ENCODE measurements around the gene BMPR1B.
A peak's percentile ranks its signal among the peaks of the same experiment; 100 is the strongest.
"Not testable (repeated sequence)": the region's sequence is repeated elsewhere in the genome, so short reads cannot be mapped to it uniquely, and the experiment has no call there.

BMPR1B gene

DNA sequence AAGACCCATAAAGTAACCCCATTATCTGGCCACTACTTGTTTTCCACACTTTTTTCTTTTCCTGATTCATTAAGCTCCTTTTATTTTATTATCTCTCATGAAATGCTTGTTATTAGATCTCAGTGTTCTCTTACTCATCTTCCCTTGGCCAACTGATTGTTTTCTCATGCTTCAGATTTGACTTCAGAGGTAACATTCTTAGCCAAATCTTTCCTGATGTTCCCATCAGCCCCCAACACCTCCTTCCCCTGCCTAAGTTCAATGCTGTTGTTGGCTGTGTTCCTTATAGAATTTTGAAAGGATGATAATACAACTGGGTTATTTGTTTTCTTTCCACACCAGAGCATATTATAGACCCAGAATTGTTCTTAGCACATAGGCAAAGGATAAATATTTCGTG is 75.6 kb downstream of the BMPR1B start:
- peaks cover 21% of the 10 kb centered on the region for H3K4me1 Mint-ChIP-seq

DNA sequence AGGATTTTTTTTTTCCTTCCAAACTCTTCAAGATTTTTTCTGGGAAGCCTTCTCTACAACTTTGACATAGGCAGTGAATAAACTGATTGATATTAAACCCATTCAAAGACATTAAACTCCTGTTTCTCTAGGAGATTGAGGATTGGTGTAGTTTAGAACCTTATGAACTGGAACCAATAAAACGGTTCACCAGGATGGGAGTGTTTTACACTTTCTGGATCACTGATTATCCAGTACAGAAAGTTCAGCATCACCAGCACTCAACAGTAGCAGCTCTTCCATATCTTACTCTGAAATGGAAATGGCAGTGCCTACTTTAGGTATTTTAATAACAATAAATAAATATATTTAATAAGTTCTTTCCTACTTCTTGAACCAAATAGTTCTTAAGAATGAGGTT is 76.7 kb downstream of the BMPR1B start:
- Mint-ChIP-seq H3K4me3 (no peak overlapping the region), H3K4me1 (peaks cover 21% of the 10 kb centered on the region), H3K27ac (no peak overlapping the region), H3K27me3 (ENCODE audit: low read depth, poor library complexity) (peaks cover 4% of the 10 kb centered on the region), H3K9me3 (peaks cover 8% of the 10 kb centered on the region), H3K36me3 (ENCODE audit: low read depth) (no peaks in the 10 kb centered on the region)
- TF ChIP-seq, protein P1, sequence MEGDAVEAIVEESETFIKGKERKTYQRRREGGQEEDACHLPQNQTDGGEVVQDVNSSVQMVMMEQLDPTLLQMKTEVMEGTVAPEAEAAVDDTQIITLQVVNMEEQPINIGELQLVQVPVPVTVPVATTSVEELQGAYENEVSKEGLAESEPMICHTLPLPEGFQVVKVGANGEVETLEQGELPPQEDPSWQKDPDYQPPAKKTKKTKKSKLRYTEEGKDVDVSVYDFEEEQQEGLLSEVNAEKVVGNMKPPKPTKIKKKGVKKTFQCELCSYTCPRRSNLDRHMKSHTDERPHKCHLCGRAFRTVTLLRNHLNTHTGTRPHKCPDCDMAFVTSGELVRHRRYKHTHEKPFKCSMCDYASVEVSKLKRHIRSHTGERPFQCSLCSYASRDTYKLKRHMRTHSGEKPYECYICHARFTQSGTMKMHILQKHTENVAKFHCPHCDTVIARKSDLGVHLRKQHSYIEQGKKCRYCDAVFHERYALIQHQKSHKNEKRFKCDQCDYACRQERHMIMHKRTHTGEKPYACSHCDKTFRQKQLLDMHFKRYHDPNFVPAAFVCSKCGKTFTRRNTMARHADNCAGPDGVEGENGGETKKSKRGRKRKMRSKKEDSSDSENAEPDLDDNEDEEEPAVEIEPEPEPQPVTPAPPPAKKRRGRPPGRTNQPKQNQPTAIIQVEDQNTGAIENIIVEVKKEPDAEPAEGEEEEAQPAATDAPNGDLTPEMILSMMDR (IDR thresholded peaks at IDR 0.05): no peak
- no peak for DNase-seq

More for the DNA sequence above, 75.6 kb downstream of the BMPR1B start:
- no peak for DNase-seq
- no peaks in the 10 kb centered on the region for H3K36me3 Mint-ChIP-seq (ENCODE audit: low read depth)
- TF ChIP-seq, protein P1 (IDR thresholded peaks at IDR 0.05): no peak
- H3K9me3 Mint-ChIP-seq: peaks cover 8% of the 10 kb centered on the region
- peaks cover 8% of the 10 kb centered on the region for H3K27me3 Mint-ChIP-seq (ENCODE audit: low read depth, poor library complexity)
- H3K4me3 Mint-ChIP-seq: no peak overlapping the region
- peak overlapping the region; percentile 16 for H3K27ac Mint-ChIP-seq

DNA sequence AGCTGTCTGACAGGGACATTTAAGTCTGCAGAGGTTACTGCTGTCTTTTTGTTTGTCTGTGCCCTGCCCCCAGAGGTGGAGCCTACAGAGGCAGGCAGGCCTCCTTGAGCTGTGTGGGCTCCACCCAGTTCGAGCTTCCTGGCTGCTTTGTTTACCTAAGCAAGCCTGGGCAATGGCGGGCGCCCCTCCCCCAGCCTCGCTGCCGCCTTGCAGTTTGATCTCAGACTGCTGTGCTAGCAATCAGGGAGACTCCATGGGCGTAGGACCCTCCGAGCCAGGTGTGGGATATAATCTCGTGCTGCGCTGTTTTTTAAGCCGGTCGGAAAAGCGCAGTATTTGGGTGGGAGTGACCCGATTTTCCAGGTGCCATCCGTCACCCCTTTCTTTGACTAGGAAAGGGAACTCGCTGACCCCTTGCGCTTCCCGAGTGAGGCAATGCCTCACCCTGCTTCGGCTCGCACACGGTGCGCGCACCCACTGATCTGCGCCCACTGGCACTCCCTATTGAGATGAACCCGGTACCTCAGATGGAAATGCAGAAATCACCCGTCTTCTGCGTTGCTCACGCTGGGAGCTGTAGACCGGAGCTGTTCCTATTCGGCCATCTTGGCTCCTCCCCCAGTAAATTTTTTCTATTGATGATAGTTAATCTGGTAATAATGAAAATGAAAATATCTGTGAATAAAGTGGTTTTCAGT is 83.6 kb downstream of the BMPR1B start:
- peaks cover 24% of the 10 kb centered on the region for H3K4me1 Mint-ChIP-seq
- peaks cover 18% of the 10 kb centered on the region for H3K36me3 Mint-ChIP-seq (ENCODE audit: low read depth)
- DNase-seq; H3K27me3 Mint-ChIP-seq (ENCODE audit: low read depth, poor library complexity): not testable (repeated sequence)
- peak overlapping the region; percentile 73 for H3K27ac Mint-ChIP-seq
- H3K9me3 Mint-ChIP-seq: peaks cover 30% of the 10 kb centered on the region
- H3K4me3 Mint-ChIP-seq: peak overlapping the region; percentile 13

DNA sequence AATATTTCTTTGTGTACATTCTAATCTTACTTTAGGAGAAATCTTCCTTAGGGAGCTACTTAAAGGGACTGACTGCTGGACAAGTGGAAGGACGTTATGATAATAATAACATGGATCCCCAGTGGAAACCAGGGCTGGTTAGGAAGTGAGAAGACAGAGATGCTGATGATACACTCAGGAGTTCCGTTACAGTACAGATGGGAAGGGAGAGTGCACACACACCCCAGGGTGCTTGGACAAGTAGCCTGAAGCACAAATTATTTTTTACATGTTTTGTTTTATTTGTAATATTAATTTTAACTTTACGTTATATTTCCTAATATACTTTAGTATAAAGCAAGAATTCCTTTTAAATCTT is 84.1 kb downstream of the BMPR1B start:
- Mint-ChIP-seq H3K36me3 (ENCODE audit: low read depth) (peaks cover 23% of the 10 kb centered on the region), H3K27me3 (ENCODE audit: low read depth, poor library complexity) (no peaks in the 10 kb centered on the region), H3K9me3 (peaks cover 35% of the 10 kb centered on the region), H3K4me1 (peaks cover 24% of the 10 kb centered on the region), H3K4me3 (peak overlapping the region; percentile 13), H3K27ac (peak overlapping the region; percentile 73)
- no peak for DNase-seq
- TF ChIP-seq, protein P1 (IDR thresholded peaks at IDR 0.05): no peak

DNA sequence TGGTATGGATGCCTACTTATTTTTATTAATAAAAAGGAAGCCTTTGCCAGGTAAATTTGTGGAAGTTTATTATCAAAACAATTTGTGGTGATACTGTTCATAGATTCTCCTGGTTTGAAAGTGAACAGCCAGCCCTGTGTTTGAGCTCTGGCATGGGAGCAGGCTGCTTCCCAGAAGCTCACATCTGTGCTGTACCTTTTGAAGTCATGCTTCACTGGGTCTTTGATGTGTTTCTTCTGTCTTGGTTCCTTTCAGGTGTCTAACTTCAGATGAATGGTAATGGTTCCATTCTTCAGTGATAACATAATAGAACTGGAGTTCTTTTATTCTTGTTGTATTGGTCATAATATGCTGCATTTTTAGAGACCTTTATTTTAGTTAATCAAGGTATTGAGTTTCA is 85.5 kb downstream of the BMPR1B start:
- no peak overlapping the region for H3K27ac Mint-ChIP-seq
- no peak for DNase-seq
- peaks cover 40% of the 10 kb centered on the region for H3K9me3 Mint-ChIP-seq
- H3K4me1 Mint-ChIP-seq: peaks cover 24% of the 10 kb centered on the region
- peaks cover 4% of the 10 kb centered on the region for H3K27me3 Mint-ChIP-seq (ENCODE audit: low read depth, poor library complexity)
- H3K4me3 Mint-ChIP-seq: no peak overlapping the region
- H3K36me3 Mint-ChIP-seq (ENCODE audit: low read depth): peaks cover 31% of the 10 kb centered on the region
- TF ChIP-seq, protein P1 (IDR thresholded peaks at IDR 0.05): no peak

DNA sequence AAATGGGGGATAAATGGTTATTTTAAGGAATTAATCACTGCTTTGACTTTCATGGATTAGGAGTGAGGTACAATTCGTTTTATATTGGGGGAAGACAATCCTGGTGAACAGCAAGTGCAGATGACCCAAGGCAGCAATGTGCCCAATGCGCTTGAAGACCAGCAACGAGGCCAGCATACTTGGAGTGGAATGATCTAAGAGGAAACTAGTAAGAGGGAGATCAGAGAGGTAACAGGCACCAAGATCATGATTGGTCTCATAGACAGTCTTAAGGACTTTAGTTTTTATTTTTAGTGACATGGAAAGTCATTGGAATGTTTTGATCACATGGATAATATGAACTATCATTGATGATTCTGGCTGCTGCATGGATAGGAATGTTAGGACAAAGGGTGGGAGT is 90.6 kb downstream of the BMPR1B start:
- H3K36me3 Mint-ChIP-seq (ENCODE audit: low read depth): peaks cover 25% of the 10 kb centered on the region
- no peak overlapping the region for H3K4me3 Mint-ChIP-seq
- H3K27me3 Mint-ChIP-seq (ENCODE audit: low read depth, poor library complexity): peaks cover 4% of the 10 kb centered on the region
- no peak overlapping the region for H3K27ac Mint-ChIP-seq
- peaks cover 27% of the 10 kb centered on the region for H3K9me3 Mint-ChIP-seq
- peaks cover 13% of the 10 kb centered on the region for H3K4me1 Mint-ChIP-seq
- TF ChIP-seq, protein P1 (IDR thresholded peaks at IDR 0.05): no peak
- DNase-seq: no peak

Data from nephron progenitor cell (in vitro differentiated cells).